Measurements from ENCODE around the gene ST8SIA4.

Gene ST8SIA4

DNA sequence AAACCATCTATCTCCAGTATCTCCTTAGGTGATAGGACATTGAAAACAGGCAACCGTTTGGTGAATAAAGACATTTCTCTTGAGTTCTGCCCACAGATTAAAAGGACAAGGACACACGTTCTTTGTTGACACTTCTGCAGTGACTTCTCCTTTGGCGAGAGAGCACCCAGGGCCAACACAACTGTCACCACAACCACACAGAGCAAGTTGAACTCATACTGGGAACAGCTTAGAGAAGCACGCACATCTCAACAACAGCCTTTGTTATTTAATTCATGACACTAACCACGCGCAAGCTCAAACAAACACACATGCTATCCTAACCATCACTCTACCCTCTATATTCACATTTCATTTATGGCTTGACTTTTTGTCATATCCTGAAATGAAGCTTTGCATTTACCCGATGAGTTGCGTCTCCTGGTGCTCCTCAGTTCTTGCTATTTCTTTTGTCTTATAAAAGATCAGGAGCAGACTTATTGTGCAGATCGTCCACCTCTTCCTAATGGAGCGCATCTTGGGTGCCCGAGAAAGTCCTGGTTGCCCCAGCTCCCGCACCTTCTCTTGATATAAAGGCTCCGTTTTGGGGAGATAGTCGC is 543 bp downstream of the ST8SIA4 start:
- TF ChIP-seq ZFX (IDR thresholded peaks at IDR 0.05; ENCODE audit: borderline replicate concordance) = no peak
- TF ChIP-seq, protein P1, sequence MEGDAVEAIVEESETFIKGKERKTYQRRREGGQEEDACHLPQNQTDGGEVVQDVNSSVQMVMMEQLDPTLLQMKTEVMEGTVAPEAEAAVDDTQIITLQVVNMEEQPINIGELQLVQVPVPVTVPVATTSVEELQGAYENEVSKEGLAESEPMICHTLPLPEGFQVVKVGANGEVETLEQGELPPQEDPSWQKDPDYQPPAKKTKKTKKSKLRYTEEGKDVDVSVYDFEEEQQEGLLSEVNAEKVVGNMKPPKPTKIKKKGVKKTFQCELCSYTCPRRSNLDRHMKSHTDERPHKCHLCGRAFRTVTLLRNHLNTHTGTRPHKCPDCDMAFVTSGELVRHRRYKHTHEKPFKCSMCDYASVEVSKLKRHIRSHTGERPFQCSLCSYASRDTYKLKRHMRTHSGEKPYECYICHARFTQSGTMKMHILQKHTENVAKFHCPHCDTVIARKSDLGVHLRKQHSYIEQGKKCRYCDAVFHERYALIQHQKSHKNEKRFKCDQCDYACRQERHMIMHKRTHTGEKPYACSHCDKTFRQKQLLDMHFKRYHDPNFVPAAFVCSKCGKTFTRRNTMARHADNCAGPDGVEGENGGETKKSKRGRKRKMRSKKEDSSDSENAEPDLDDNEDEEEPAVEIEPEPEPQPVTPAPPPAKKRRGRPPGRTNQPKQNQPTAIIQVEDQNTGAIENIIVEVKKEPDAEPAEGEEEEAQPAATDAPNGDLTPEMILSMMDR (IDR thresholded peaks at IDR 0.05) = no peak
- H3K27ac ChIP-seq = peak overlapping the region; percentile 75

DNA sequence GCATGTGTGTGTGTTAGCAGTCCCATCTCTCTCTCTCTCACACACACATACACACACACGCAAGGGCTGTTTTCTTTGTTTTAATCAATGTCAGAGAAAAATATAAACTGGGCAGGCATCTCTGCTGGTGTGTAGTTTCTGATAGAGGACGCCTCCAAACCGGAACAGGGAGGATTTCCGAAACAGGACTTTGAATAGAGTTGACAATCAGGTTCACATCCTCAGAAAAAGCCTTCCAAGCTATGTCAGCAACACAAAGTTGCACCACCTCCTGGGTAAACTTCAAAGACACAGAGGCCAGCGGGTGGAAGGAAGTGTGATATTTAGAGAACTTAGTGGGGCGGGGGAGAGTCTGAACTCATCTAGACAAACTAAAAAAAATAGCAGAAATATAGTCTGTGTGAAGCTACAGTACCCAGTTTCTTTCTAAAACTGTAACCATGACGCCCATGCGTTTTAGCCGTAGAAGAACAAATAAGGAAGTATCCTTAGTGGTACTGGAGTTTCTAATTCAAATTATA is 1.2 kb downstream of the ST8SIA4 start:
- H3K27ac ChIP-seq = peak overlapping the region; percentile 75

DNA sequence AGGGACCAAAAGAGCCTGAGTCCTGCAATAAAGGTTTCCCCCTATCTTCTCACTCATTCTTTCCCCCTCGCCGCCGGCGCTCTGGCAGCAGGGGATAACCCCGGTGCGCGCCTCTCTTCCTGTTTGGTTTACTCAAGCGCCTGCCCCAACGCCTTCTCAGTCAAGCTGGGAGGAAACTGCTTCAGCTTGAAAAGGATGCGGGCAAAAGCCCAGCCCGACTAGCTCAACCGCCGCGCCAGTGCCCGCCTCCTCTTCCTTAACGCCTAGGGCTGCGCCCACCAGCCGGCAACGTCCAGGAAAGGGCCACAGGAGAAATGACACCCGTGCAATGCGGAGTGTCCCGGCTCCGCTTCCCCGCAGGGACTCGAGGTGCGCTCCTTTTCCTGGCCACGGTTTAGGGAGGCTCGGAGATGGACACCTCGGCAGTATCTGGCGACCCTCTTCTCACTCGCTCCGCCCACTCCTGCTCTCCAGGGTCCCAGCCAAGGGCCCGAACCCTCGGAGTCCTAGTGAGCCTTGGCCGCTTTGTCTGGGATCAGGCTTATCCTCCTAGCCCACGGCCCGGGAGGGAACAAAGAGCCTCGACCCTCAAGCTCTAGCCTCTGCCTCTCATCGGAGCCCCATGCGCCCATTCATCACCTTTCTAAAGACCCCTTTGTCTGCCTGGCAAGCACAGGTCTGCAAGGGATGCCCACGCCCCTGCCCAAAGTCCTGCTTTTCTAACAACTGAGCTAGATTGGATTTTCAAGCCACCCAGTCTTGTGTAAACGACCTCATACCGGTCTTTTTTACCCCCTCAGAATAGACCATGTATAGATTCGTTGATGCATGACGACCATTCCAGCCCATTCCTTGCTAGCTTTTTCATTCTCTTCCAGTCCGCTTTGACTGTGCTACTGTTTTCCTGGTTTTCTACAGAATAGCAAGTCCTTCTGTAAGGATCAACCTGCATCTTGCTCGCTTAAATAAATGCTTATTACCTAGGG is 2.0 kb downstream of the ST8SIA4 start:
- TF ChIP-seq, protein P1 (IDR thresholded peaks at IDR 0.05) = no peak
- no peak for TF ChIP-seq ZFX (IDR thresholded peaks at IDR 0.05; ENCODE audit: borderline replicate concordance)
- H3K27ac ChIP-seq = peak overlapping the region; percentile 75

More for the DNA sequence above, 1.2 kb downstream of the ST8SIA4 start:
- TF ChIP-seq, protein P1 (IDR thresholded peaks at IDR 0.05) = no peak
- TF ChIP-seq ZFX (IDR thresholded peaks at IDR 0.05; ENCODE audit: borderline replicate concordance) = no peak

DNA sequence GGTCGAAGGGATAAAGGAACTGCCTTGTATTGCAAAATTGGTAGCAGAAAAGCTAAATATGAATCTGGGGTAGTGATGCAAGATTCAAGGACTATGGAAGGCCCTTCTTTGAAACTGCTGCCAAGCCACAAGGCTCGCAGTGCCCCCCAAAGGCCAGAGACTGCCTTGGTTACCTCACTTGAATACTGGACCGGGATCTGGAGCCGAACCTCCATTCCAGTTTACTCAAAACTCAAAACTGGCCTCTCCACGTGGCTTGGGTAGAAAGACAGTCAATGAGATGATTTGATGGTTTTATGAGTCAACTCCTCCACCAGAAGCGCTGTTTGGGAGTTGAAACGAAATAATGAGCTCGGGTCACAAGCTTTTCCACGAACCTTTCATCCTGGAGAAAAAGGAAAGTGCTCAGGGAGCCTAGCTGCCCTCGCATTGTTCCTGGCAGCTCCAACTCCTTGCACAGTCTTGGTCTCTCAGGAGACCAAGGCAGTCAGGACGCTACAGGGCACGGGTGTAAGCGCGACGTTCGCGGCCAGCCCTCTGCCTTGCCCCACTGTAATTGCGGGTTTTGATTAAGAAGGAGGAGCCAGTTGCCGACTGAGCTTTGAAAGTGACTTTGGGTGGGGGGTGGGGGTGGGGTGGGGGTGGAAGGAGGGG is 2.8 kb downstream of the ST8SIA4 start:
- TF ChIP-seq, protein P1 (IDR thresholded peaks at IDR 0.05) = peak; percentile 40
- no peak for TF ChIP-seq ZFX (IDR thresholded peaks at IDR 0.05; ENCODE audit: borderline replicate concordance)
- peak overlapping the region; percentile 75 for H3K27ac ChIP-seq

DNA sequence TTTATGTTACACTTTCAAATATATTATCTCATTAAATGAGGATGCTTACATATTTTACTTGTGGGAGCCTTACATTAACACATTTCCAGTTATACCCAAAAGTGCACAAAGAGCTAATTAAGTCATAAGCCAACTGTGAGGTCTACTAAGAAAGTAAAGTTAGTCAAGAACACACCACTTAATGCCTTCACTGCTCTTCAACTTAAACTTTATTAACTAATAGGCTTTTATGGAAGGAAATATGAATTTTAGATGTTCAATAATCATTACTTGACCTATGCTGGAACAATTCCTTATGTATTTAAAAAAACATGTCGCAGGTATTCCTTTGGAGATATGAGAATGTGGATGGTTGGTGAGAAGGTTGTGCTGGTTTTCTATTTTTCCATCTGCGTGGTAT is 3.4 kb downstream of the ST8SIA4 start:
- no peak for TF ChIP-seq ZFX (IDR thresholded peaks at IDR 0.05; ENCODE audit: borderline replicate concordance)
- TF ChIP-seq, protein P1 (IDR thresholded peaks at IDR 0.05) = no peak
- peak overlapping the region; percentile 75; the same call in 1 of the 2 replicates for H3K27ac ChIP-seq

DNA sequence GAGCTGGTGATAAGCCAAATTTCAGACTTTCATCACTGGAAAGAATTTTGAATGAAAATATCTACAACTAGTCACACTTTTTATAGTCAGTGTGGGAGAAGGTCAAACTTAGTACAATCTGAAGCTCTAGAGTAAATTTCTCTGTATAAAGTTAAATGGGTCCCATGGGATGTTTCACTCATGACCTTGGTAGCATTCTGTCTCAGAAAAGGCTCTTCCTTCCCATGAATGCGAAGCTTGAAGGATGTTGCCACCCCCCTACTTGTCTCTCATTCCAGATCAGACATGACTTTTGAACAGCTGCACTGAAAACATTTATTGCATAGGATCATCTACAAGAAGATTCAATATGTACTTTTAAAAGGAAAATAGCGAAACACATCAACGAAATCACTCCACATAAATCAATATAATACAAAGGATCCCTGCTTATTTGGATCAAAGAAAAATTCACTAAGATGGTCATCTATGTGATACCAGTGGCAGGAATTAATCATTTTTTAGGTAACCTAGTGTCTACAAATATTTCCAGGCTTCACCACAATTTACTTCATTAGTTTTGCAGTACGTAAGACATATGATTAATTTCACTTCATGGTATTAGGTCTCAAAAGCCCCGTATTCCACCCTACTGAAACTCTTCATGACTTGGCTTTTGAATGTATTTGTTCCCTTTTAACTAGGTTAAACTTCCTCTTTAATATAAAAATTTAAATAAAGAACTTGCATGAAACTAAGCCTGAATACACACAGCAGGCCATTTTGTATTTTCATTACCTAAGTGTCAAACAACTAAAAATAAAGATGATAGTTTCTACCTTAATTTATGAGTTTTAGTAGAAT is 4.4 kb downstream of the ST8SIA4 start:
- no peak overlapping the region for H3K27ac ChIP-seq
- TF ChIP-seq, protein P1 (IDR thresholded peaks at IDR 0.05) = no peak
- no peak for TF ChIP-seq ZFX (IDR thresholded peaks at IDR 0.05; ENCODE audit: borderline replicate concordance)
